Mesodermal cell (in vitro differentiated cells): ENCODE data around the gene TRAF1.
A peak's percentile ranks its signal among the peaks of the same experiment; 100 is the strongest.

Source experiments
- H3K27ac ChIP-seq: 2 replicates; pipeline ENCODE4 v1.7.0; 2013; ENCODE audit warnings: mild to moderate bottlenecking, low read depth, low read length, moderate library complexity; ENCODE audit not compliant: severe bottlenecking
- H3K36me3 ChIP-seq: 2 replicates; pipeline ENCODE4 v1.7.1; 2013; ENCODE audit warnings: mild to moderate bottlenecking, low read length, moderate library complexity; ENCODE audit not compliant: control insufficient read depth, insufficient read depth
- H3K4me1 ChIP-seq: one replicate; pipeline ENCODE4 v1.7.1; 2013; ENCODE audit warnings: mild to moderate bottlenecking, low read length; ENCODE audit not compliant: insufficient read depth, control insufficient read depth, poor library complexity, severe bottlenecking
- H3K4me3 ChIP-seq: 2 replicates; pipeline ENCODE4 v1.7.0; 2013; ENCODE audit warnings: low read length, control low read depth, mild to moderate bottlenecking; ENCODE audit not compliant: insufficient read depth, poor library complexity, severe bottlenecking; ENCODE audit errors: extremely low read depth
- H3K9me3 ChIP-seq: 2 replicates; pipeline ENCODE4 v1.7.1; 2013; ENCODE audit warnings: mild to moderate bottlenecking, low read length, moderate library complexity; ENCODE audit not compliant: control insufficient read depth
- WGBS, 2 experiments: methylation state at CpG; one replicate each; pipeline ENCODE4 v1.1.5; 2013; ENCODE audit warnings: missing lambda C conversion rate in 2 of 2; ENCODE audit not compliant: insufficient coverage in 2 of 2; 5-methylcytosine and 5-hydroxymethylcytosine counted together

Gene TRAF1

DNA sequence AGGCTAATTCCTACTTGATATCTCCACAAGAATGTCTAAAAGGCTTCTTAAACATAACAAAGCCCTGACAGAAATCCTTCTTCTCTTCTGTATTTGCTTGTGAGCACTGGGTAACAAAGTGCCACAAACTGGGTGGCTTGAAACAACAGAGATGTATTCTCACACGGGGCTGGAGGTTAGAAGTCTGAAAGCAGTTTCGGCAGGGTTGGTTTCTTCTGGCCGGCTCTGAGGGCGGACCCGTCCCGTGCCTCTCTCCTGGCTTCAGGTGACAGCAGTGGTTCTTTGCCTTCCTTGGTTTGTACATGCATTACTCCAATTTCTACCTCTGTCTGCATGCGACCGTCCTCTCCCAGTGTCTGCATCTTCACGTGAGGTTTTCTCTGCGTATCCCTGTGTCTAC, 14.0 kb upstream of the TRAF1 start:
- H3K9me3 ChIP-seq: no peaks in the 10 kb centered on the region
- no peaks in the 10 kb centered on the region for H3K36me3 ChIP-seq
- H3K4me1 ChIP-seq: peaks cover 45% of the 10 kb centered on the region
- 72 to 90% methylated on average over 8 to 10 of the region's 10 CpGs for WGBS, 2 experiments
- no peak overlapping the region for H3K27ac ChIP-seq
- no peak overlapping the region for H3K4me3 ChIP-seq

DNA sequence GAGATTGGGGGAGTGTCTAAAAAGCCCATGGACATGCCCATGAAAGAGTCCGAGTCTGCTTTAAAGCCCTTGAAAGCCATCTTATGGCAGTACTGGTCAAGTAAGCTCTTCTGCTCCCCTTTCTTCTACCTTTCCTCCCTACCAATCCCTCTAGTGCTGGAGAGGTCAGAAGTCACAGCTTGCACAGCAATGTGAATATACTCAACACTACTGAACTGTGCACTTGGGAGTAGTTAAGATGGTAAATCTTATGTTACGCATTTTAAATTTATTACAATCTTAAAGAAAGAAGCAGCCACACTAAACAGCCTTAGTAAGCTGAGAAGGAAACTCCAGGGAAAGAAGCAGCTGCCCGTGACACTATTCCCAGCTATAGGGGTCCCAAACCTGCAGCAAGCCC, 12.3 kb upstream of the TRAF1 start:
- no peaks in the 10 kb centered on the region for H3K36me3 ChIP-seq
- no peak overlapping the region for H3K4me3 ChIP-seq
- H3K9me3 ChIP-seq: no peaks in the 10 kb centered on the region
- H3K4me1 ChIP-seq: peaks cover 54% of the 10 kb centered on the region
- H3K27ac ChIP-seq: no peak overlapping the region
- 86 to 94% methylated on average over 1 to 2 of the region's 3 CpGs for WGBS, 2 experiments

DNA sequence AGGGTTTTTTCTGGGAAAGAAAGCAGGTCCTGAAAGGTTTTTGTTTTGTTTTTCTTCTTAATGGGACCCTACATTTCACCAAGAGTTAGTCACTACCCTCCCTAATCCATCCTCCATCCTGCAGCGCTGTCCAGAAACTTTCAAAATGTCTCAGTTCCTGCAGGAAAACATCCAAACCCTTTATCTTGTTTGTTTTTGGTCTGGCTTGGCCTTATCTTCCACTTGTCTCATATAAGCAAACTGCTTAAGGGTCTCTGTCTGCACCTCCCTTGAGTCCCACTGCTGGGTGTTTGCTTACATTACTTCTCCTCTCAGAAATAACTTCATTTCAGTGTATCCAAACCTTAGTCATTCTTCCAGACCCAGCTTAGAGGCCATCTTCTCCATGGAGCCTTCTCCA, 11.0 kb upstream of the TRAF1 start:
- no peak overlapping the region for H3K4me3 ChIP-seq
- WGBS, 2 experiments: 57% methylated on average over 1 of the region's 1 CpG
- H3K4me1 ChIP-seq: peaks cover 55% of the 10 kb centered on the region
- H3K9me3 ChIP-seq: no peaks in the 10 kb centered on the region
- no peaks in the 10 kb centered on the region for H3K36me3 ChIP-seq
- H3K27ac ChIP-seq: peak overlapping the region; percentile 79

DNA sequence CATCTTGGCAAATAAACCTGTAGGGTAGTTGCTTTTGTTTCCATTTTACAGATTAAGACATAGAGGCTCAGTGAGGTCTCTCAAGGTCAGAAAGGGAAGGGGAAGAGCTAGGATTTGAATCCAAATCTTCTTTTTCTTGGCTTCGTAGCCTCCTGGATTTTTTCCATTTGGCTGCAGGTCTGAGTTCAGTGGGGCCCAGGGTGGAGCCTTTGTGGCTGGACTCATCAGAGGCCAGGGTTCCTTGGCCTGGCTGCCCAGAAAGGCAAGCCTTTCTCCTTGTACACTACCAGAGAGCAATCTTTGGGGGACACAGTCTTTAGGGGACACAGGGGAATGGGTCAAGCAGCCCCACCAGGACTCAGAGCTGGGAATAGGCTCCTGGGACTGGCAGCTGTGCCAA, 10.5 kb upstream of the TRAF1 start:
- Histone ChIP-seq H3K4me1 (peaks cover 51% of the 10 kb centered on the region), H3K36me3 (no peaks in the 10 kb centered on the region), H3K27ac (peak overlapping the region; percentile 79), H3K4me3 (no peak overlapping the region), H3K9me3 (no peaks in the 10 kb centered on the region)
- 100% methylated on average over 1 of the region's 1 CpG for WGBS, 2 experiments

DNA sequence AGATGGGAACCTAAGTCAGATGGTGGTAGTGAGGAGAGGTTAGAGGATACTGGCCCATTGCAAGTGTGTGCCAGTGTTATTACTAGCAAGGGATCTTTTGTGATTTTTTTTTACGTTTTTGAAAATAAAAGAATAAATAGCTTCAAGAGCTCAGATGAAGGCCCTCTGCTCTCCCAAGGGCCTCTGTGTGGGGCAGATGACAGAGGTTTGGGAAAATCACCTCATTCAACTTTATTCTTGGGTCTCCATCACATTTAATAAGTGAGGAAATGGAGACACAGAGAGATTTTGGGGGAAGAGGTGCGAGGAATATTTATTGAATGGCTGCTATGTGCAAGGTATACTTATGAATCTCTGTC, 10.1 kb upstream of the TRAF1 start:
- H3K4me1 ChIP-seq: peaks cover 55% of the 10 kb centered on the region
- 0% methylated on average over 1 of the region's 2 CpGs; no CpG with 5 or more reads in 1 of the 2 experiments for WGBS, 2 experiments
- H3K27ac ChIP-seq: peak overlapping the region; percentile 79
- no peak overlapping the region for H3K4me3 ChIP-seq
- no peaks in the 10 kb centered on the region for H3K36me3 ChIP-seq
- H3K9me3 ChIP-seq: no peaks in the 10 kb centered on the region

DNA sequence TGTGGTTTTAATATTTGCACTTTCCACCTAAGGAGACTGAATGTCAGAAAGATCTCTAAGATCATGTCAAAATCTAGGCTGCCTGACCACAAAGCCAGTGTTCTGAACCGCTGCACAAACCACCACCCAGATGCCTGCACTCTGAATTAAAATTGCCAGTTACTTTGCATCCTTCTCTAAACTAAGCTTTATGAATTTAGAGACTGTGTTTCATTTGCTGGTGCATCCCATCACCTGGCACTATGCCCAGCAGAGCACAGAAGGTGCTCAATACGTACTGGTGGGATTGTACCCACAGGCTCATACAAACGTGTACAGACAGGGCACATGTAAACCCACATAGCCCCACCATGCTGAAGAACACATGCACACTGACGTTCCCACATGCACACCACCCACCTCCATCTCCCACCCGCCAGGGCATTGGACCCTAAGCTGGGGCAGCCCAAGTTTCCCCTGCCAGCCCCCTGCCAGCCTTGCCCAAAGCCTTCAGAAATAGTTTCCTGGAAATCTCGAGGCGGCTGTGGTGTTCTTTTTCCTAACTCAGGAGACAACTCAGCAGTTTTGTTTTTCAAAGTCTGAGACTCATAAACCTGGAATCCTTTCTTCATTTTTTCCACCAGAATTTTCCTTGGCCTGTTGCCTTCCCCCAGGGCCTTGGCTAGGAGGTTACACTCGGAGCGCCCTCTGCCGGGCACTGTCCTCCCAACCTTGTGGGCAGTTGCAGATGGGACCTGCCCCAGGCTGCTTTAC, 9.6 kb upstream of the TRAF1 start:
- Histone ChIP-seq H3K36me3 (no peaks in the 10 kb centered on the region), H3K27ac (no peak overlapping the region), H3K4me3 (no peak overlapping the region), H3K4me1 (peaks cover 56% of the 10 kb centered on the region), H3K9me3 (no peaks in the 10 kb centered on the region)
- 42 to 69% methylated on average over 6 to 10 of the region's 10 CpGs for WGBS, 2 experiments

DNA sequence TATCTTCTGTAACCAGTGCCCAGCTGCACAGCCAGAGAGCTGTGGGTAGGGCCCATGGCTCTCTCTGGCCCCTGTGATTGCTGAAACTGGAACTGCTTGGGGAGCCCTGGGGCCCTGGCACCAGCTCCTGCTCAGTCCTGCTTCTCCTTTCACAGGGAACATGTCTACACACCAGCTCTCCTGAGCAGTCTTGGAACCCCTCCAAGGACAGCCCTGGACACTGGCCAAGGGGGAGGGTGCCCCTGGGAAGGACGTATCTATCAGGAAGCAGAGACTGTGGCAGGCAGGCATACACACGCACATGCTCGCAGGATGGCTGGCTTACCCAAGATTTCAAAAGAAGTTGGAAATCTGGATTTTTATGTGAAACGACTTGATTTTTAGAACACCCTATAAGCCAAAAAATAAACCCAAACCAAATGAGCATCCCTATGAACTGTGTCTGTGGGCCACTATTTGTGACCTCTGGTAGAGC, 8.8 kb upstream of the TRAF1 start:
- Histone ChIP-seq H3K9me3 (peaks cover under 1% of the 10 kb centered on the region), H3K4me1 (peaks cover 51% of the 10 kb centered on the region), H3K36me3 (no peaks in the 10 kb centered on the region), H3K4me3 (no peak overlapping the region), H3K27ac (no peak overlapping the region)
- 80 to 88% methylated on average over 1 to 2 of the region's 4 CpGs for WGBS, 2 experiments

DNA sequence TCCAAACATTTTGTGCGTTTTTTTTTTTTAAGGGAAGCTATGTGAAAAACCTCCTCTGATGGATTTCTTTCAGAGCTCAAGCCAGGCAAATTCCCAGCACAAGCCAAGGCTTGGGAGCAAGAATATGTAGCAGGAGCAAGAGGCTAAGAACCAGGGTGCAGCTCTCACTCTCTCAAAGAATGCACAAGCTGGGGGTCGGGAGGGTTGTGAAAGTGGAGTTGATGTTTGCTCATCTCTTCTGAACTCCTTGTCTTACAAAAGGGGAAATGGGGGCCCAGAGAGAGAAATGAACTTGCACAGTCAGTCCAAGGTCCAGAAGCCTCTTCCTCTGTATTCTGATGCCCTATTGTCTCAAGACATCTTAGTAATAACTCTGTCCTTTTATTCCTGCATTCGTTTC, 7.7 kb upstream of the TRAF1 start:
- Histone ChIP-seq H3K4me3 (no peak overlapping the region), H3K27ac (no peak overlapping the region), H3K4me1 (peaks cover 55% of the 10 kb centered on the region), H3K36me3 (no peaks in the 10 kb centered on the region), H3K9me3 (peaks cover 4% of the 10 kb centered on the region)
- WGBS, 2 experiments: 78 to 89% methylated on average over 3 of the region's 3 CpGs

DNA sequence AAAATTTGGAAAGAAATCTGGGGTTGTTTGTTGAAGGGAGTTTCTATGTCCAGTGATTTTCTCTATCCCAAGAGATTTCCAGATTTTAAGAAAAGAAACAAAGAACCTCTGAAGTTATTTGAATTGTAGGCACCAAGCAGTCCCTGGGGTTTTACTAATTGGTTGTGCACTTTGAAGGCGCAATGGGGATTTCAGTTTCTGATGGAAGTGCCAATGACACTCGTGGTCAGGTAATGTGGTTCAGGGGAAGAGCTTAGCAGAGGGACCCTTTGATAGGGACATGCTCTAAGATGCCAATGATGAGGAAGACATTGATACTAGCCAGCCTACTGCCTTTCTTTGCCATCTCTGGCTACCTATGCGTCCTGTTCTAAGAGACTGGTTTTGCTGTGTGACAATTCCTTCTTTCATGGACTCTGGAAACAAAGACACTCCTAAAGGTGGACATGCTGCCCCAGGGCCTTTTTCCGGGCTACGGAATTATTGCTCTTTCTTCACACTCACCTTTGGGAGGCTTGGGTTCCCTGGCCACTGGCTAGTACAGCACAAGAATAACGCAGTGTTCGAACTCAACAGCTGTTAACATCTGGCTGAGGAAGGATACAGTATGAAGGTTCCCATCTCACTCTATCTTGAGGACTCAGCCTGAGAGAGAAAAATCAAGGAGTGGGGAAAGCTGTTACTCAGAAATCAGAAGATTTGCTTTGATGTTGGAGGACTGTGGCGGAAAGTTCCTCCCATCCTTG, 6.9 kb upstream of the TRAF1 start:
- WGBS, 2 experiments: 90 to 98% methylated on average over 5 to 6 of the region's 8 CpGs

DNA sequence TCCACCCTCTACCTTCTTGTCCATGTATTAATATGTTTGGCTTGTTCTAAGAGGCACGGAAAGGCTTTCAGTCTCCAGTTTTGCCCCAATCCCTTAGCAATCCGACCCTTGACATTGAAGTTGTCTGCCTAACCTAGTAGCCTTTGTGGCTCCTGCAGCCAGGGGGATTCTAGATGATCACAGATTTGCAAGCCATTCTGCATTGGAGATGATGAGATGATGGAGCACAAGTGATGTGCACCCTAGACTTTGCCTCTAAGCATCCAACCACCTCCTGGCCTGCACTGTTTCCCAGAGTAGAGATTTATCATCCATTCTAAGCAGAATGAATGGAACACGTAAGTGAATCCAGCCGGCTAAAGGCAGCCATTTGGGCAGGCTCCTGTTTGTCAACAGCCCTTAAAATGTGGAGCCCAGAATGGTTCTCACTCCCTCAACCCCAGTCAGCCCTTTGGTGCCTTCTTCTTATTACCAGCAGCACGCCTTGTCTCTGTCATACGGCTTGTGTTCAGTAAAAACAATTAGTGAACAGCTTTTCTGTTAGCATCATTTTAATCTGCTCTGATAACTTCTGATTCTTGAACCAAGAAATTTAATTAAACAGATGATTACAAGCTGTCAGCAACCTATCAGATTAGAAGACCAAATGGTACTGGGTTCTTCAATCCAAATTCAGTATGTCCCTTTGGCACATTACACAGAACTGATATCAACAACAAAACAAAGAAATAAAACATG, 5.7 kb upstream of the TRAF1 start:
- Histone ChIP-seq H3K36me3 (no peaks in the 10 kb centered on the region), H3K4me1 (peaks cover 45% of the 10 kb centered on the region), H3K4me3 (no peak overlapping the region), H3K9me3 (peaks cover 4% of the 10 kb centered on the region), H3K27ac (peak overlapping the region; percentile 72)
- WGBS, 2 experiments: 79 to 91% methylated on average over 5 of the region's 6 CpGs

More for the DNA sequence above, 6.9 kb upstream of the TRAF1 start:
- H3K27ac ChIP-seq: no peak overlapping the region
- no peak overlapping the region for H3K4me3 ChIP-seq
- H3K36me3 ChIP-seq: no peaks in the 10 kb centered on the region
- H3K4me1 ChIP-seq: peaks cover 53% of the 10 kb centered on the region
- peaks cover 4% of the 10 kb centered on the region for H3K9me3 ChIP-seq
